ENCODE data around the gene CCDC196.
"Not testable (repeated sequence)": the region's sequence is repeated elsewhere in the genome, so short reads cannot be mapped to it uniquely, and the experiment has no call there.

The CCDC196 gene

GRCh38 chr14:66495218-66496098 is 9.3 kb downstream of the CCDC196 start:
- no peak for DNase-seq (ENCODE audit: low read depth in 1 of 2, low spot score in 1 of 2)

DNA sequence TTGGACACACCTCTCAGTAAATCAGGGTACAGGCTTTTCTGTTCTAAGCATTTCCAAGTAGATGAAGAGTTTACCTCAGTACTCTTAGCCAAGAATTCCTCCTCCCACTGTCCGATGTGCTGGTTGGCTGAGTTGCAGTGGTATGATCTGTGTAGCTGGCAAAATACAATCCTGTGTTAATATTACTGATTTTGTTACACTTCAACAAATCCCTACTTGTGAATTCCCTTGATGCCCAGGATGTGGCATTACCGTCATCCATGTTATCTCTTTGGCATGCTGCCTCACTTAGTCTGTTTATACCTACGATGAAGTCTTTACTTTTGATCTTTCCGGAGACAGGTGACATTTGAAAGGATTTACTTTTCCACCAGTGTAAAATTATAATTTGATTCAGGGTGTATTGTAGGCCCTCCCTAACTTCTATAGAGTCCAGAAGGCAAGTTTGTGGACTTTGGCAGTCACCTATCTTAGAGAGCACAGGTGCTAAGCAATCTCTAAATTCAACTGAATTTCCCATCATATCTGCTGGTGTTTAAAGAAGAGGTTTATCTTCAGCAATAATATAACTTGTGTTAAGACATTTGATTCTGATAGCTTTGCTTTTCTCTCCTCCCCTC is 10.1 kb downstream of the CCDC196 start:
- DNase-seq (ENCODE audit: low read depth in 1 of 2, low spot score in 1 of 2): no peak

GRCh38 chr14:66496911-66497310 is 10.7 kb downstream of the CCDC196 start:
- no peak for DNase-seq (ENCODE audit: low read depth in 1 of 2, low spot score in 1 of 2)

DNA sequence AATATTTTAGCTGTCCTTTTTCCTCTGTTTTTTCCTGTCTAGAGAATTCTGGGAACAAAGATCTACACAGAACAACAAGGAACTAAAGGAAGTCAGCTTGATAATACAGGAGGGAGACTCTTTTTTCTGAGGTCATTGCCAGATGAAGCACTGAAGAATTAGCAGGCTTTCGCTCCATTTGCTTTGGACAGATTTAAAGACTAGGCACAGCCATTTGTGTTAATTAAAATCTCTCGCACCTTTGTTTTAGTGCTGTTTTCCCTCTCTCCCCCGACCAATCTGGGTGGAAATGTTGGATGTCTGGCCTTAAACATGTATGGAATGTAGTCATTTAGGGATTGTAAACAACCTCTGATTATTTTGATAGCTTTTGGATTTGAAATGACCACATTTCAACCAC is 12.1 kb downstream of the CCDC196 start:
- DNase-seq (ENCODE audit: low read depth in 1 of 2, low spot score in 1 of 2): no peak

DNA sequence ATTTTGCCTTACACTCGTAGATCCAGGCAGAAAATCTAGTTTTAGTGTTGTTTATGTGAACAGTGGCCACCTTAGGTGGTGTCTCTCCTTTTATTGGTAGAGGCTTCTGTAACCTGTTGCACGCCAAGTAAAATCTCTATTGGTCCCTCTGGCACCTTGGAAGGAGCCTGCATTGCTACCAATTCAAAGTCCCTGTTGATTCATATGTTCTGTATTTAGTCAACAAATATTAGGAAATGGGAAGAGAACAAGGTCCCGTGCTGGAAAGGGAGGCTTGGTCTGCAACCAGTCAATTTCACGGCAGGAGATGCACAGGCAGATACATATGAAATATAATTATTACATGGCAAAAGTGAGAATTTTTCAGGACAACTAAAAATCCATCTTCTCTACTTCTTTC is 15.4 kb downstream of the CCDC196 start:
- no peak for DNase-seq (ENCODE audit: low read depth in 1 of 2, low spot score in 1 of 2)

GRCh38 chr14:66502836-66503235 is 16.7 kb downstream of the CCDC196 start:
- DNase-seq (ENCODE audit: low read depth in 1 of 2, low spot score in 1 of 2): not testable (repeated sequence)

GRCh38 chr14:66503532-66503931 is 17.4 kb downstream of the CCDC196 start:
- no peak for DNase-seq (ENCODE audit: low read depth in 1 of 2, low spot score in 1 of 2)

DNA sequence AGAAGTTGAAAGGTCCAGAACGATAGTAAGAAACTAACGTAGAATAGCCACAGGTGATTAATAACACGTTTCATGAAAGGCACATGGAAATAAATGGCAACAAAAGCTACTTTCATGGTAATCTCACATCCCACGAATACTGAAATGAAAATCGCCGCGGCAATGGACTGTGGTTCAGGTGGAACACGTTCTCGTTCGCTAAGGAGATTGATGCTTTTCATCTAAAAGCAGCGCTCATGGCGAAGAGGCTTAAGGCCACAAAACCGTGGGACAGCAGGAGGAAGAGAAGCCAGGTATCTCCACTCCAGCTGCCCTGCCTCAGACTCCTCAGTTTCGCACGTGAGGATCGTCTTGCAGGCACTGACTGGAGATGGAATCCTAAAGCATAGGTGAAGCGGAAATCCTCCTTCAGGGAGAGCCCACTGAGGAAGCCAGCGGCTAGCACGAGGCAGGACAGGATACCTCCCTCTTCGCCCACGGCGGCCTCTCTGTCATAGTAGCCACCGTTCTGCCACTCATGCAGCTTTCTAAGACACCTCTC is 21.1 kb downstream of the CCDC196 start:
- DNase-seq (ENCODE audit: low read depth in 1 of 2, low spot score in 1 of 2): peak in 1 of 2 donors; percentile 4

- DNase-seq (ENCODE audit: low read depth in 1 of 2, low spot score in 1 of 2): peak; percentile 79 to 82
Observed at GRCh38 chr14:66507722-66508546, 21.8 kb downstream of the CCDC196 start, which contains the start of gene GPHN. Gene GPHN (plus strand): TSS chr14:66508147.

GRCh38 chr14:66508547-66508845 is 22.3 kb downstream of the CCDC196 start:
- no peak for DNase-seq (ENCODE audit: low read depth in 1 of 2, low spot score in 1 of 2)

GRCh38 chr14:66508846-66509621 is 22.9 kb downstream of the CCDC196 start:
- DNase-seq (ENCODE audit: low read depth in 1 of 2, low spot score in 1 of 2): peak; percentile 13 to 17

DNA sequence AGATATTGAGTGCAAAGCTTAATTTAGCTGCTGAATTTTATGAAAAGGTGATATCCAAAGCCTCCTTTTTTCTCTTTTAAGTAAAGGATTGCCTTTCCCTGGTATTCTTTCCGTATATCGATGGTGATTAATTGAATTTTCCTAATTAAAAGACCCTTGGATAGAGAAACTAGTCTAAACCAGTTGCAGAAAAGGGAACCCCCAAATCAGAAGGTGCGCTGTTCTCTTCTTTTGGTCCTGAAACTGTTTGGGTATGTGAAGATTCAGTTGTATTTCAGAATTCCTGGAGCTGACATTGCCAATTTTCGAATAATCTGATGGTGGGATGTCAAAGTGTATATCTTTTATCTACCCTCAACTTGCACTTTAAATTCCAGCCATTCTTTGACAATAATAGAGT is 23.7 kb downstream of the CCDC196 start:
- no peak for DNase-seq (ENCODE audit: low read depth in 1 of 2, low spot score in 1 of 2)

- no peak for DNase-seq (ENCODE audit: low read depth in 1 of 2, low spot score in 1 of 2)
Observed at GRCh38 chr14:66511849-66512248, 25.7 kb downstream of the CCDC196 start.

DNA sequence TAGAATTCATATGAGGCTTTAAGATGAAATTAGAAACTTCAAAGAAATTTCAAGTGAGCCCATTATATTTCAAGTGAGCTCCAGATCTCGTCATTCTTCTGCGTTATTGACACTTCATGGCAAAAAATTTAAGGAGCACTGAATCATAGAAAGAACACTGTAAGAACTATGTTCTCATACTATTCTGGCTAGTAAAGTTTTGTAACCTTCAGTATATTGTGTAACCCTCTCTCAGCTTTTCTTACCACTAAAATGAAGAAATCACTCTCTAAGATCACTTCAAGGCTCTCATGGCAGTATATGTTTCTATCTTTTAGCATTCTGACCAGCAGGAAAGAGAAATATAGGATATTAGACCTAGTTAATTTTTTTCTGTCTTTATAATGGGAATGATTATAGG is 28.0 kb downstream of the CCDC196 start:
- no peak for DNase-seq (ENCODE audit: low read depth in 1 of 2, low spot score in 1 of 2)

DNA sequence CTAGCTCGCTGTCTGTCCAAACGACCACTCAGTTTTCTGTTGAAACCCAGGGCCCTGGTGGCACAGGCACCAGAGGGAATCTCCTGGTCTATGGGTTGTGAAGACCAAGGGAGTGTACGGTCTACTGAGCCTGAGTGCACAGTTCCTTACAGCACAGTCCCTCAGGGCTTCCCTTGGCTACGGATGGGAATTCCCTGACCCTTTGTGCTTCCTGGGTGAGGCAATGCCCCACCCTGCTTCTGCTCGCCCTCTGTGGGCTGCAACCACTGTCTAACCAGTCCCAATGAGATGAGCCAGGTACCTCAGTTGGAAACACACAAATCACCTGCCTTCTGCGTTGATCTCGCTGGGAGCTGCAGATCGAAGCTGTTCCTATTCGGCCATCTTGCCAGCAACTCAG is 44.4 kb downstream of the CCDC196 start:
- DNase-seq (ENCODE audit: low read depth in 1 of 2, low spot score in 1 of 2): no peak

- no peak for DNase-seq (ENCODE audit: low read depth in 1 of 2, low spot score in 1 of 2)
Observed at GRCh38 chr14:66539034-66539433, 52.9 kb downstream of the CCDC196 start.

GRCh38 chr14:66540038-66540437 is 53.9 kb downstream of the CCDC196 start:
- no peak for DNase-seq (ENCODE audit: low read depth in 1 of 2, low spot score in 1 of 2)

GRCh38 chr14:66541627-66542026 is 55.5 kb downstream of the CCDC196 start:
- DNase-seq (ENCODE audit: low read depth in 1 of 2, low spot score in 1 of 2): no peak

DNA sequence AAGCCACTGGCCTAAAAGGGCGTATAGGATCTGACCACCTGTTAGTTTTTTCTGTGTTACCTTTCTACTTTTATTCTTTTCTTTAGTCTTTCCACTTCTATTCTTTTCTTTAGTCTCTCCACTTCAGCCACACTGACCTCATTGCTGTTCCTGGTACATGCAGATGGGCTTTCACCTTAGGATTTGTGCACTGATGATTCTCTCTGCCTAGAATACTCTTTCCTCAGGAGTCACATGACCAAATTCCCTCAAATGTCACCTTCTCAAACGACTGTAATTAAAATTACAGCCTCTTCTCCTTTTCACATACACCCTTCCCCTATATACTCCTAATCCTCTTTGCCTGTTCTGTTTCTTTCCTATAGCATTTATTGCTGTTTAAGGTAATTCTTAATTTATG is 57.8 kb downstream of the CCDC196 start:
- no peak for DNase-seq (ENCODE audit: low read depth in 1 of 2, low spot score in 1 of 2)

DNA sequence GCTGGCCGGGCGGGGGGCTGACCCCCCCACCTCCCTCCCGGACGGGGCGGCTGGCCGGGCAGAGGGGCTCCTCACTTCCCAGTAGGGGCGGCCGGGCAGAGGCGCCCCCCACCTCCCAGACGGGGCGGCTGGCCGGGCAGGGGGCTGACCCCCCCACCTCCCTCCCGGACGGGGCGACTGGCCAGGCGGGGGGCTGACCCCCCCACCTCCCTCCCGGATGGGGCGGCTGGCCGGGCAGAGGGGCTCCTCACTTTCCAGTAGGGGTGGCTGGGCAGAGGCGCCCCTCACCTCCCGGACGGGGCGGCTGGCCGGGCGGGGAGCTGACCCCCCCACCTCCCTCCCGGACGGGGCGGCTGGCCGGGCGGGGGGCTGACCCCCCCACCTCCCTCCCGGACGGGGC is 59.0 kb downstream of the CCDC196 start:
- DNase-seq (ENCODE audit: low read depth in 1 of 2, low spot score in 1 of 2): not testable (repeated sequence)

- DNase-seq (ENCODE audit: low read depth in 1 of 2, low spot score in 1 of 2): not testable (repeated sequence)
Observed at GRCh38 chr14:66545751-66546150, 59.6 kb downstream of the CCDC196 start.
